MM.1S (cell line): Measurements from ENCODE around the gene DBP.
"Not testable (repeated sequence)": the region's sequence is repeated elsewhere in the genome, so short reads cannot be mapped to it uniquely, and the experiment has no call there.

Experiments
- DNase-seq: peaks from one replicate; pipeline ENCODE4 v3.0.0-alpha.2; 2015
- H2AFZ ChIP-seq: fragments of 300-600 bp; sonication (generic); 2 replicates; pipeline ENCODE4 v1.6.0; 2016; ENCODE audit warnings: antibody characterized with exemption, low read length
- H3F3A ChIP-seq: fragments of 300-600 bp; sonication (generic); 2 replicates; pipeline ENCODE4 v1.6.1; 2016; ENCODE audit warnings: mild to moderate bottlenecking, antibody characterized with exemption, low read length, moderate library complexity, mixed read lengths; ENCODE audit not compliant: insufficient read depth
- H3K27ac ChIP-seq: fragments of 300-600 bp; sonication (generic); 2 replicates; pipeline ENCODE4 v1.5.1; 2016; ENCODE audit warnings: mild to moderate bottlenecking, low read length
- H3K27me3 ChIP-seq: fragments of 300-600 bp; sonication (generic); replicated peaks from 2 replicates; pipeline ENCODE4 v1.6.0; 2016; ENCODE audit warnings: low read length; ENCODE audit not compliant: insufficient read depth
- H3K36me3 ChIP-seq: fragments of 300-600 bp; sonication (generic); replicated peaks from 2 replicates; pipeline ENCODE4 v1.6.1; 2016; ENCODE audit warnings: mild to moderate bottlenecking, low read length, mixed read lengths; ENCODE audit not compliant: insufficient read depth
- H3K4me1 ChIP-seq: fragments of 300-600 bp; sonication (generic); 2 replicates; pipeline ENCODE4 v1.6.1; 2016; ENCODE audit warnings: low read length, mixed read lengths
- H3K4me2 ChIP-seq: fragments of 300-600 bp; sonication (generic); 2 replicates; pipeline ENCODE4 v1.6.0; 2016; ENCODE audit warnings: low read depth, low read length
- H3K4me3 ChIP-seq: fragments of 300-600 bp; sonication (generic); 2 replicates; pipeline ENCODE4 v1.5.1; 2016; ENCODE audit warnings: low read length, mixed read lengths
- H3K79me2 ChIP-seq: fragments of 300-600 bp; sonication (generic); 2 replicates; pipeline ENCODE4 v1.6.1; 2016; ENCODE audit warnings: mixed run types, low read length, mixed read lengths
- H3K9ac ChIP-seq: fragments of 300-600 bp; sonication (generic); 2 replicates; pipeline ENCODE4 v1.6.1; 2016; ENCODE audit warnings: low read length, mixed read lengths
- H3K9me2 ChIP-seq: fragments of 300-600 bp; sonication (generic); replicated peaks from 2 replicates; pipeline ENCODE4 v1.6.1; 2016; ENCODE audit warnings: mild to moderate bottlenecking, low read length, mixed read lengths; ENCODE audit not compliant: insufficient read depth
- H3K9me3 ChIP-seq: fragments of 300-600 bp; sonication (generic); replicated peaks from 2 replicates; pipeline ENCODE4 v1.6.1; 2016; ENCODE audit warnings: mild to moderate bottlenecking, low read length, mixed read lengths; ENCODE audit not compliant: insufficient read depth
- H4K20me1 ChIP-seq: fragments of 300-600 bp; sonication (generic); 2 replicates; pipeline ENCODE4 v1.6.1; 2016; ENCODE audit warnings: mild to moderate bottlenecking, low read length, moderate library complexity, mixed read lengths; ENCODE audit not compliant: insufficient read depth
- CTCF ChIP-seq: fragments of 300-600 bp; sonication (generic); IDR thresholded peaks from 2 replicates; pipeline ENCODE4 v1.5.1; 2016; ENCODE audit warnings: antibody characterized with exemption, low read length, mixed read lengths
- EZH2 ChIP-seq: fragments of 300-600 bp; sonication (generic); optimal IDR thresholded peaks from 2 replicates; pipeline ENCODE3; 2017; ENCODE audit warnings: low read depth, mild to moderate bottlenecking, antibody characterized with exemption, low read length, mixed read lengths
- EZH2phosphoT487 ChIP-seq: fragments of 300-600 bp; sonication (generic); IDR thresholded peaks from 2 replicates; pipeline ENCODE4 v1.6.1; 2018; ENCODE audit warnings: antibody characterized with exemption, low read length

Gene DBP

DNA sequence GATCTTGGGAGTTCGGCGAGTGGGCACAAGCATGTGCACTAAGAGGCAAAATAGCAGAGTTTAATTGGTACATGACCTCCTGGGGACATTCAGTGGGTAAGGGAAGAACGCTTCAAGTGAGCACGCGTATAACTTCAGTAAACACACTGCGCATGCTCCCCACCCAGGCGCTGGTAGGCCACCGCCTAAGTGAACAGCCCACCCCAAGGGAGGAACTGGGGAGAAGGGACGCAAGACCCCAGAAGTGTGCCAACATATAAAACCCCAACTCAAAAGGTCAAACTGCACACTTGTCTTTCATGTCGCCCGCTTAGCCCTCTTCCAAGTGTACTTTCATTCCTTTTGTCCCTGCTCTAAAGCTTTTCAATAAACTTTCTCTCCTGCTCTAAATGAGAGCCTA, 46.2 kb upstream of the DBP start:
- no peak for TF ChIP-seq EZH2
- TF ChIP-seq CTCF = no peak
- no peak for TF ChIP-seq EZH2phosphoT487

DNA sequence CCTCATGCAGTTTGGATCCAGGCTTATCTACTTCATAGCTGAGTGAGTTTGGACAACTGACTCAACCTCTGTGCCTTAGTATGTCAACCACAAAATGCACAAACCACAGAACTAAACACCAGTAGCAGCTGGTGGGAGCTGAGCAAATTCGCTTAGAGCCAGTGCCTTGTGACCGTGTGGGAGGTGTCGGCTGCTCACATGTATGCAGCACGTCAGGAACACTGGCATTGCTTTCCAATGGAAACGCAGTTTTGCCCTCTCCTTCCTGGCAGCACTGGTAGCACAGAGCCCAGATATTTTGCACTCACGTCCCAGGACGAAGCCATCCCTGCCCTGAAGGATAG, 43.9 kb upstream of the DBP start:
- H3K27me3 ChIP-seq = peaks cover 93% of the 10 kb centered on the region
- H3K9ac ChIP-seq = no peak overlapping the region
- no peaks in the 10 kb centered on the region for H3K79me2 ChIP-seq
- DNase-seq = no peak
- no peaks in the 10 kb centered on the region for H4K20me1 ChIP-seq
- no peaks in the 10 kb centered on the region; the same call in 1 of the 2 replicates for H3K4me1 ChIP-seq
- no peaks in the 10 kb centered on the region for H3K9me3 ChIP-seq
- H3K9me2 ChIP-seq = no peaks in the 10 kb centered on the region
- H3F3A ChIP-seq = no peaks in the 10 kb centered on the region
- no peak overlapping the region for H3K27ac ChIP-seq
- TF ChIP-seq EZH2phosphoT487 = no peak
- TF ChIP-seq EZH2 = no peak
- no peak for TF ChIP-seq CTCF
- H3K4me3 ChIP-seq = no peak overlapping the region
- no peak overlapping the region for H2AFZ ChIP-seq
- H3K4me2 ChIP-seq = no peak overlapping the region
- no peaks in the 10 kb centered on the region for H3K36me3 ChIP-seq

More for the DNA sequence above, 46.2 kb upstream of the DBP start:
- H3K27ac ChIP-seq = no peak overlapping the region
- peaks cover 95% of the 10 kb centered on the region for H3K27me3 ChIP-seq
- peak; percentile 17 for DNase-seq
- H3K4me2 ChIP-seq = peak overlapping the region; percentile 43; the same call in 1 of the 2 replicates
- H3K9me3 ChIP-seq = no peaks in the 10 kb centered on the region
- H3K79me2 ChIP-seq = no peaks in the 10 kb centered on the region
- H3F3A ChIP-seq = no peaks in the 10 kb centered on the region
- no peak overlapping the region; the same call in 1 of the 2 replicates for H3K4me3 ChIP-seq
- H3K9ac ChIP-seq = no peak overlapping the region
- H2AFZ ChIP-seq = no peak overlapping the region
- H4K20me1 ChIP-seq = no peaks in the 10 kb centered on the region
- no peaks in the 10 kb centered on the region for H3K4me1 ChIP-seq
- no peaks in the 10 kb centered on the region for H3K36me3 ChIP-seq
- H3K9me2 ChIP-seq = no peaks in the 10 kb centered on the region

DNA sequence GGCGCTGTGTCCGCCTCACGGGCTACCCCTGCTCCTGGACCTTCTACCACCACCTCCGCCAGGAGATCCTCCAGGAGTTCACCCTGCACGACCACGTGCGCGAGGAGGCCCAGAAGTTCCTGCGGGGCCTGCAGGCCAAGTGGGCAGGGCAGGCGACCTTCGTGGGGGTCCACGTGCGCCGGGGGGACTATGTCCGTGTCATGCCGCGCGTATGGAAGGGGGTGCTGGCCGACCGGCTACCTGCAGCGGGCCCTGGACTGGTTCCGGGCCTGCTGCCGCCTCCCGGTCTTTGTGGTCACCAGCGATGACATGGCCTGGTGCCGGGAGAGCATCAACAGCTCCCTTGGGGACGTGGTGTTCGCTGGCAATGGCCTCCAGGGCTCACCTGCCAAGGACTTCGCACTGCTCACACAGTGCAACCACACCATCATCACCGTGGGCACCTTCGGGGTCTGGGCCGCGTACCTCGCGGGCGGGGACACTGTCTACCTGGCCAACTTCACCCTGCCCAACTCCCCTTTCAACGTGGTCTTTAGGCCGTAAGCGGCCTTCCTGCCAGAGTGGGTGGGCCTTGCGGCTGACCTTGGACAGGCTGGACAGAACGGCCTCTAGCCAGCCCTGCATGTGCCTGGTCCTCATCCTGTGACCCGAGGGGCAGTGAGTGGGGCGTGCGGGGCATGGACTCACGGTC, 43.4 kb upstream of the DBP start:
- Histone ChIP-seq H3K4me2 (no peak overlapping the region), H3K27ac (no peak overlapping the region), H3K27me3 (peaks cover 93% of the 10 kb centered on the region), H3K4me3 (no peak overlapping the region), H3K79me2 (no peaks in the 10 kb centered on the region), H2AFZ (no peak overlapping the region), H3K9me2 (no peaks in the 10 kb centered on the region), H3K36me3 (no peaks in the 10 kb centered on the region), H3F3A (no peaks in the 10 kb centered on the region), H4K20me1 (no peaks in the 10 kb centered on the region), H3K4me1 (no peaks in the 10 kb centered on the region; the same call in 1 of the 2 replicates), H3K9ac (no peak overlapping the region), H3K9me3 (no peaks in the 10 kb centered on the region)
- DNase-seq = no peak
- TF ChIP-seq CTCF (no peak), EZH2 (no peak), EZH2phosphoT487 (no peak)

- not testable (repeated sequence) for H3K9me3 ChIP-seq, H3F3A ChIP-seq, H3K79me2 ChIP-seq, H3K27ac ChIP-seq, H3K9ac ChIP-seq, H4K20me1 ChIP-seq, H2AFZ ChIP-seq, H3K36me3 ChIP-seq, DNase-seq, H3K4me3 ChIP-seq, H3K4me1 ChIP-seq, H3K4me2 ChIP-seq, H3K9me2 ChIP-seq
- H3K27me3 ChIP-seq = peaks cover 92% of the 10 kb centered on the region
Observed at GRCh38 chr19:48680006-48680405, 42.8 kb upstream of the DBP start.
